ENCODE measurements around the gene ANKRD13B. TPM values are rescaled to one million over a fixed set of nuclear protein-coding genes. Genes with fewer than 3 reads are reported as not detected.

The ANKRD13B gene
- total RNA-seq, 1 donor from 2014 or later = 16.7 TPM

- no peak for TF ChIP-seq CTCF (IDR thresholded peaks at IDR 0.05)
- Histone ChIP-seq H3K4me3 (no peak overlapping the region), H3K27me3 (no peaks in the 10 kb centered on the region), H3K4me1 (peaks cover 3 to 13% of the 10 kb centered on the region in 2 donors), H3K27ac (no peak overlapping the region), H3K36me3 (no peaks in the 10 kb centered on the region), H3K9me3 (no peaks in the 10 kb centered on the region)
- DNase-seq (ENCODE audit: low spot score in 2 of 2) = no peak
- intact Hi-C loops (cut with DNase I) = no loop called here
Measured at GRCh38 chr17:29610395-29610794, 17.5 kb downstream of the ANKRD13B start.

- DNase-seq (ENCODE audit: low spot score in 2 of 2) = no peak
- no peaks in the 10 kb centered on the region for H3K27me3 ChIP-seq
- H3K36me3 ChIP-seq = no peaks in the 10 kb centered on the region
- H3K4me3 ChIP-seq = no peak overlapping the region
- H3K4me1 ChIP-seq = peaks cover 8 to 23% of the 10 kb centered on the region in 2 donors
- intact Hi-C loops (cut with DNase I) = no loop called here
- no peak for TF ChIP-seq CTCF (IDR thresholded peaks at IDR 0.05)
- H3K27ac ChIP-seq = no peak overlapping the region
- H3K9me3 ChIP-seq = no peaks in the 10 kb centered on the region
Measured at GRCh38 chr17:29611351-29612093, 18.6 kb downstream of the ANKRD13B start.

GRCh38 chr17:29612094-29612403 is 19.1 kb downstream of the ANKRD13B start:
- no peaks in the 10 kb centered on the region for H3K36me3 ChIP-seq
- no peak for DNase-seq (ENCODE audit: low spot score in 2 of 2)
- TF ChIP-seq CTCF (IDR thresholded peaks at IDR 0.05) = no peak
- H3K27me3 ChIP-seq = no peaks in the 10 kb centered on the region
- H3K9me3 ChIP-seq = no peaks in the 10 kb centered on the region
- H3K27ac ChIP-seq = no peak overlapping the region
- intact Hi-C loops (cut with DNase I) = no loop called here
- H3K4me3 ChIP-seq = no peak overlapping the region
- H3K4me1 ChIP-seq = peaks cover 8 to 28% of the 10 kb centered on the region in 2 donors

- H3K36me3 ChIP-seq = no peaks in the 10 kb centered on the region
- H3K4me1 ChIP-seq = peaks cover 14 to 34% of the 10 kb centered on the region in 2 donors
- no peak for TF ChIP-seq CTCF (IDR thresholded peaks at IDR 0.05)
- H3K27me3 ChIP-seq = no peaks in the 10 kb centered on the region
- H3K27ac ChIP-seq = peak overlapping the region in 1 of 2 donors; percentile 24
- DNase-seq (ENCODE audit: low spot score in 2 of 2) = no peak
- peak overlapping the region in 1 of 2 donors; percentile 47 for H3K4me3 ChIP-seq
- no peaks in the 10 kb centered on the region for H3K9me3 ChIP-seq
- intact Hi-C loops (cut with DNase I) = loop anchor here (1.0 kb wide), 1 partner anchor 32 kb away; no protein-coding TSS in a partner anchor
Measured at GRCh38 chr17:29612404-29613280, 19.7 kb downstream of the ANKRD13B start.

GRCh38 chr17:29613352-29613837 is 20.5 kb downstream of the ANKRD13B start:
- peak; percentile 82 to 93 (median 87) for TF ChIP-seq CTCF (IDR thresholded peaks at IDR 0.05)
- DNase-seq (ENCODE audit: low spot score in 2 of 2) = peak; percentile 66 to 96
- H3K4me1 ChIP-seq = peaks cover 15 to 38% of the 10 kb centered on the region in 2 donors
- peak overlapping the region; percentile 34 to 47 for H3K4me3 ChIP-seq
- H3K36me3 ChIP-seq = no peaks in the 10 kb centered on the region
- peak overlapping the region in 1 of 2 donors; percentile 24 for H3K27ac ChIP-seq
- H3K27me3 ChIP-seq = no peaks in the 10 kb centered on the region
- intact Hi-C loops (cut with DNase I) = loop anchor here (1.0 kb wide), 1 partner anchor 33 kb away; no protein-coding TSS in a partner anchor
- H3K9me3 ChIP-seq = no peaks in the 10 kb centered on the region
